Colonic mucosa (tissue), 4 donors: ENCODE measurements around the gene SULT4A1. TPM values are rescaled to one million over a fixed set of nuclear protein-coding genes. Genes with fewer than 3 reads are reported as not detected.
A peak's percentile ranks its signal among the peaks of the same experiment; 100 is the strongest.
"Not testable (repeated sequence)": the region's sequence is repeated elsewhere in the genome, so short reads cannot be mapped to it uniquely, and the experiment has no call there.

Experiments used
- DNase-seq: peaks from one replicate; pipeline ENCODE4 v3.0.0-alpha.2; 2020
- H3K27ac ChIP-seq: fragments of 200-600 bp; one replicate; pipeline ENCODE4 v1.8.0; 2021
- H3K27me3 ChIP-seq: fragments of 200-600 bp; one replicate; pipeline ENCODE4 v1.8.0; 2021
- H3K36me3 ChIP-seq: fragments of 200-600 bp; one replicate; pipeline ENCODE4 v1.8.0; 2021
- H3K4me1 ChIP-seq: fragments of 200-600 bp; one replicate; pipeline ENCODE4 v1.8.0; 2021; ENCODE audit warnings: mild to moderate bottlenecking
- H3K4me3 ChIP-seq: fragments of 200-600 bp; one replicate; pipeline ENCODE4 v1.8.0; 2021
- H3K9ac ChIP-seq, 2 donors: one replicate each; pipeline ENCODE4 v1.7.0; 2013; ENCODE audit warnings: control low read depth in 2 of 2, low read depth in 2 of 2, low read length in 2 of 2
- H3K9me3 ChIP-seq: fragments of 200-600 bp; one replicate; pipeline ENCODE4 v1.8.0; 2021
- intact Hi-C: fragments of 100-400 bp; cut with DNase I; formaldehyde crosslinking; loops from one replicate; pipeline ENCODE4 v1.14.1; 2022
- total RNA-seq, 2 donors: library from RNA; stranded (reverse); fragmentation: NEBNext Ultra II Directional in 1 of 2; extraction: Animal tissue kit (Norgen Biotek cat#: 25700) in 1 of 2; gene quantifications; one replicate each; pipeline ENCODE4 v1.2.1, GENCODE V29; 2021
- TF ChIP-seq, protein P1 (sequence below): fragments of 200-600 bp; IDR thresholded peaks from one replicate; pipeline ENCODE4 v1.8.0; 2022; ENCODE audit warnings: antibody characterized with exemption, mild to moderate bottlenecking
- donor health status: healthy.
- donor health status: DM: no; HTN: no; CAD: no.
- donor health status: DM: no; HTN: no; CAD: no.

SULT4A1 gene
- total RNA-seq, 2 donors from 2014 or later, result 0.10 to 0.82 TPM

DNA sequence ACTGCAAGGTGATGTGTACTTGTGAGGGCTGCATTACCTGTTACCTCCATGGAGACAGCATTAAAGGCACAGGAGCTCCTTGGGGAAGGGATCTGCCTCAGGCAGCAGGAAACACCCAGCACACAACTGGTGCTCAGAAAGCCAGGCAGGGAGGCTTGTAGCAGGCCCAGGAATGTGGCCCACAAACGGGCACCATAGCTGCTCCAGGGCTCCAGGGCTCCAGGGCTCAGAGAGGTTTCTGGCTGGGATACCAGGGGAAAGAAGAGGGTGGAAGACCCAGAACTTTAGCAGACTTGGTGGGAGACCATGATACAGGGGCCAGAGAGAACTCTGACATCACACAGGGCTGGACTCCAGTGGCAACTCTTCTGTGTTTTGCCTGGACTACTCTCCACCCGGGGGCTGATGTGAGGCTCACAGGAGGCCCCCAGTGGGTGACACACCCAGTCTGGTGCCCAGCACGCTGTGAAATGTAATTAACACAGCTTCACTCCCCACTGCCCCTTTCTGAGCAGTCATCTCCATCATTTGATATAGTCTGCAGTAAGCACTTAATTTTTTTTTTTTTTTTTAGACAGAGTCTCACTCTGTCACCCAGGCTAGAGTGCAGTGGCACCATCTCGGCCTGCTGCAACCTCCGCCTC, 14.7 kb upstream of the SULT4A1 start:
- no peak for DNase-seq
- Histone ChIP-seq H3K36me3 (no peaks in the 10 kb centered on the region), H3K4me3 (no peak overlapping the region), H3K4me1 (no peaks in the 10 kb centered on the region), H3K9ac (no peak overlapping the region), H3K27me3 (no peaks in the 10 kb centered on the region), H3K27ac (no peak overlapping the region), H3K9me3 (no peaks in the 10 kb centered on the region)
- TF ChIP-seq, protein P1, sequence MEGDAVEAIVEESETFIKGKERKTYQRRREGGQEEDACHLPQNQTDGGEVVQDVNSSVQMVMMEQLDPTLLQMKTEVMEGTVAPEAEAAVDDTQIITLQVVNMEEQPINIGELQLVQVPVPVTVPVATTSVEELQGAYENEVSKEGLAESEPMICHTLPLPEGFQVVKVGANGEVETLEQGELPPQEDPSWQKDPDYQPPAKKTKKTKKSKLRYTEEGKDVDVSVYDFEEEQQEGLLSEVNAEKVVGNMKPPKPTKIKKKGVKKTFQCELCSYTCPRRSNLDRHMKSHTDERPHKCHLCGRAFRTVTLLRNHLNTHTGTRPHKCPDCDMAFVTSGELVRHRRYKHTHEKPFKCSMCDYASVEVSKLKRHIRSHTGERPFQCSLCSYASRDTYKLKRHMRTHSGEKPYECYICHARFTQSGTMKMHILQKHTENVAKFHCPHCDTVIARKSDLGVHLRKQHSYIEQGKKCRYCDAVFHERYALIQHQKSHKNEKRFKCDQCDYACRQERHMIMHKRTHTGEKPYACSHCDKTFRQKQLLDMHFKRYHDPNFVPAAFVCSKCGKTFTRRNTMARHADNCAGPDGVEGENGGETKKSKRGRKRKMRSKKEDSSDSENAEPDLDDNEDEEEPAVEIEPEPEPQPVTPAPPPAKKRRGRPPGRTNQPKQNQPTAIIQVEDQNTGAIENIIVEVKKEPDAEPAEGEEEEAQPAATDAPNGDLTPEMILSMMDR, result no peak
- intact Hi-C loops, result no loop called here

DNA sequence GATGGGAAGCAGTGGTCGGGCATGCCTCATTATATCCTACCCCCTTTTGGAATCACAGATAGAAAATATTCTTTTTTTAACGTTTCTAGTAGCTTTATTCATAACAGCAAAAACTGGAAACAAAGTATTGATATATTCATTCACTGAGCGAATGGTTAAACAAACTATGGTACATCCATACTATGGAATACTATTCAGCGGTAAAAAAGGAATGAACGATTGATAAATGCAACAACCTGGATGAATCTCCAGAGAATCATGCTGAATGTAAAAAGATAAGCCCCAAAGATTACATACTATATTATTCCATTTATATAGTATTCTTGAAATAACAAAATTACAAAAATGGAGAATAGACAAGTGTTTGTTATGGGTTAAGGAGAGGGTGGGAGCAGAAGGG, 7.5 kb upstream of the SULT4A1 start:
- no peak overlapping the region for H3K9ac ChIP-seq
- intact Hi-C loops, result no loop called here

DNA sequence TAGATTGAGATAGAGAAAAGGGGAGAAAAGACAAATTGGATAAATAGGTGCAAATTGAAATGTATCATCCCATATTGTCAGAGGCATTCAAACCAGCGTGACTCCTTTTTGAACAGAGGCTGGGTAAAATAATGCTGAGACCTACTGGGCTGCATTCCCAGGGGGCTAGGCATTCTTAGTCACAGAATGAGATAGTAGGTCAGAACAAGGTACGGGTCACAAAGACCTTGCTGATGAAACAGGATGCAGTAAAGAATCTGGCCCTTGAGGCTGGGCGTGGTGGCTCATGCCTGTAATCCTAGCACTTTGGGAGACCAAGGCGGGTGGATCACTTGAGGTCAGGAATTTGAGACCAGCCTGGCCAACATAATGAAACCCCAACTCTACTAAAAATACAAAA, 6.7 kb upstream of the SULT4A1 start:
- intact Hi-C loops, H3K9ac ChIP-seq: not testable (repeated sequence)

More for the DNA sequence above, 7.5 kb upstream of the SULT4A1 start:
- Histone ChIP-seq H3K27ac (no peak overlapping the region), H3K27me3 (no peaks in the 10 kb centered on the region), H3K9me3 (no peaks in the 10 kb centered on the region), H3K4me3 (no peak overlapping the region), H3K36me3 (no peaks in the 10 kb centered on the region), H3K4me1 (no peaks in the 10 kb centered on the region)
- TF ChIP-seq, protein P1, result no peak
- no peak for DNase-seq

DNA sequence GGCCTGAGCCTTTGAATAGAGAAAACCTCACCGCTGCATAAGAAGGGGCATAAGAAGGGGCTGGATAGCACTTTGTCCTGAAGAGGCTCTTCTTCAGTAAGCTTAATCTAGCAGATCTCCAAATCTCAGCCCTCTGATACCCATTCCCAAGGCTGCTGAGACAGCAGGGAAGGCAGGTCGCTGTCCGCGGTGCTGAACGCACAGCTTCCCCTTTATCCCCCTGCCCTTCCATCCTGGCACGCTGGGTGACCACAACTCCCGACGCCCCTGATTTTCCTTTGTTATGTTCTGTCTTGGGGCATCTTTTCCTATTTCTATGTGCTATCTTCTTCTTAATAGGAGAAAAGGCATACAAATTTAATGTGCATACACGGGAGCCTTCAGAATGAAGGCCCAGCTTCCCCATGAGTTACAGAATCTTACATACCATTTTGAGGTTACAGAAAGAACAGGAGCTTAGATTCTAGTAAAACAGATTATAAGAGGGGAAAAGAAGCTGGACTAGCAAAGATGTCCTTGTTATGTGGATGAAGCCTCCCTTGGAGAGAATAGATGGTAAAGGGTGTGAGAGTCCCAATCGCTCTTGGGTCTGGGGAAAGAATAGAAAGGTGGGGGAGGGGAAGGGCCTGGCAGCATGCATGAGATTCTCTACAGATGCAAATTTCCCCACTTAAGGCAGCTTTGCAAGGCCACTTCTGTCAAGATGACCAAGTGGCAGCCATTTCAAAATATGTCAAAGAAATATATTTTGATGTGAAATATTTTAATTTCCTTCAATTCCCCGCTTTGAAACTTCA, 5.7 kb upstream of the SULT4A1 start:
- Histone ChIP-seq H3K36me3 (no peaks in the 10 kb centered on the region), H3K27ac (no peak overlapping the region), H3K4me1 (no peaks in the 10 kb centered on the region), H3K9ac (no peak overlapping the region), H3K9me3 (no peaks in the 10 kb centered on the region), H3K4me3 (no peak overlapping the region), H3K27me3 (peaks cover 5% of the 10 kb centered on the region)
- TF ChIP-seq, protein P1, result no peak
- peak; percentile 34 for DNase-seq
- intact Hi-C loops, result no loop called here

More for the DNA sequence above, 6.7 kb upstream of the SULT4A1 start:
- not testable (repeated sequence) for H3K36me3 ChIP-seq, H3K27ac ChIP-seq, H3K4me3 ChIP-seq, H3K4me1 ChIP-seq, H3K27me3 ChIP-seq, DNase-seq, H3K9me3 ChIP-seq

DNA sequence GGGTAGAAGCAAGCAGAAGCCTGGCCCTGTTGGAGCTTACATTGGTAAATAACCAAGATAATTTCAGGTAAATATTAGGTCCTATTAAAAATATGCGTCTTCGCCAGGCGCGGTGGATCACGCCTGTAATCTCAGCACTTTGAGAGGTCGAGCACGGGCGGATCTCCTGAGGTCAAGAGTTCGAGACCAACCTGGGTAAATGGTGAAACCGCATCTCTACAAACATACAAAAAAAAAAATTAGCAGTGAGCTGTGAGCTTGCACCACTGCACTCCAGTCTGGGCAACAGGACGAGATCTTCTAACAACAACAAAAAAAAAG, 529 bp upstream of the SULT4A1 start:
- no peak overlapping the region for H3K9ac ChIP-seq
- no peaks in the 10 kb centered on the region for H3K9me3 ChIP-seq
- DNase-seq, result no peak
- H3K27ac ChIP-seq, result no peak overlapping the region
- intact Hi-C loops, result no loop called here
- no peaks in the 10 kb centered on the region for H3K4me1 ChIP-seq
- H3K27me3 ChIP-seq, result peaks cover 22% of the 10 kb centered on the region
- no peak overlapping the region for H3K4me3 ChIP-seq
- TF ChIP-seq, protein P1, result no peak
- H3K36me3 ChIP-seq, result no peaks in the 10 kb centered on the region

DNA sequence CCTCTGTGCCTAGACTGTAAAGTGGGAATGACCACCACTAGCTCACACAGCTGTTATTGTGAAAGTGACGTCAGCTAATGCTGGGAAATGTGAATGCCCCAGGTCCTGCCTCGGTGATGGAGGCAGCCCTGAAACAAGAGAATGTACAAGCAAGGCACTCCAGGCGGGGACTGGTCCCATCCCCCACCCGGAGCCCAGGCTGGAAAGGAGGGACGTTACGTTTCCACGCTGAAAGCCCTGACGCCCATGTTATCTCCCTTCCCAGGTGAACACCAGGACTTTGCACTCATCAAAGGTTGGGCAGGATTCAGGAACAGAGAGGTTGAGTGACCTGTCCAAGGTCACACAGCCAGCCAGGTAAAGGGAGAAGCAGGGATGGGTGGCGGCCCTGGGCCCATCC, 784 bp downstream of the SULT4A1 start:
- no peak overlapping the region for H3K9ac ChIP-seq
- H3K4me3 ChIP-seq, result no peak overlapping the region
- peaks cover 22% of the 10 kb centered on the region for H3K27me3 ChIP-seq

More for the DNA sequence above, 784 bp downstream of the SULT4A1 start:
- Histone ChIP-seq H3K36me3 (no peaks in the 10 kb centered on the region), H3K27ac (no peak overlapping the region), H3K4me1 (no peaks in the 10 kb centered on the region), H3K9me3 (no peaks in the 10 kb centered on the region)
- no peak for DNase-seq
- intact Hi-C loops, result no loop called here
- TF ChIP-seq, protein P1, result no peak
